Thyroid gland (tissue), 4 donors: ENCODE data around the gene JUN.

Experiments
- POLR2A ChIP-seq, 2 donors: fragments of 450-650 bp; IDR thresholded peaks; one replicate each; pipeline ENCODE4 v1.6.1; 2017; ENCODE audit warnings: antibody characterized with exemption in 2 of 2, mild to moderate bottlenecking in 2 of 2, moderate library complexity in 1 of 2
- TF ChIP-seq, protein P1 (sequence below), 6 experiments: fragments of 200-600 bp in 3 of 6; fragments of 450-650 bp in 3 of 6; sonication (generic) in 3 of 6; IDR thresholded peaks; one replicate each; pipeline ENCODE4 v1.5.1; 2016 to 2019; ENCODE audit warnings: antibody characterized with exemption in 6 of 6, mild to moderate bottlenecking in 2 of 6, inconsistent platforms in 1 of 6, moderate library complexity in 1 of 6

DNA sequence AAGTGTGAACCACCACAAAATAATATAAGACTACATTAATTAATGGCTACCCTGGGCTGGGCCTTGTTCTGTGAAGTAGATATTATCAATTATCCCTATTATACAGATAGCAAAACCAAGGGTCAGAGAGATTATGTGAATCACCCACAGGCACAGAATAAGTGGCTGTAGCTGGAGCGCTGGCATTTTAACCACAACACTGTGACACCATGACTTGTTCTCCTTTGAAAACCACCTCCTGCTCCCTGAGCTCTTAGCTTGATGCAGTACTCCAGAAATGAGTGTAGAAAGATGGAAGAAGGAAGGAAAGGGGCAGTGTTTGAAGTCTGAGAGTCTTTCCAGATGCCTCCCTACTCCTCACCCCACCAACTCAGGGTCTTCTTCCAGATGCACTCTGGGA is 29.5 kb upstream of the JUN start:
- TF ChIP-seq, protein P1, sequence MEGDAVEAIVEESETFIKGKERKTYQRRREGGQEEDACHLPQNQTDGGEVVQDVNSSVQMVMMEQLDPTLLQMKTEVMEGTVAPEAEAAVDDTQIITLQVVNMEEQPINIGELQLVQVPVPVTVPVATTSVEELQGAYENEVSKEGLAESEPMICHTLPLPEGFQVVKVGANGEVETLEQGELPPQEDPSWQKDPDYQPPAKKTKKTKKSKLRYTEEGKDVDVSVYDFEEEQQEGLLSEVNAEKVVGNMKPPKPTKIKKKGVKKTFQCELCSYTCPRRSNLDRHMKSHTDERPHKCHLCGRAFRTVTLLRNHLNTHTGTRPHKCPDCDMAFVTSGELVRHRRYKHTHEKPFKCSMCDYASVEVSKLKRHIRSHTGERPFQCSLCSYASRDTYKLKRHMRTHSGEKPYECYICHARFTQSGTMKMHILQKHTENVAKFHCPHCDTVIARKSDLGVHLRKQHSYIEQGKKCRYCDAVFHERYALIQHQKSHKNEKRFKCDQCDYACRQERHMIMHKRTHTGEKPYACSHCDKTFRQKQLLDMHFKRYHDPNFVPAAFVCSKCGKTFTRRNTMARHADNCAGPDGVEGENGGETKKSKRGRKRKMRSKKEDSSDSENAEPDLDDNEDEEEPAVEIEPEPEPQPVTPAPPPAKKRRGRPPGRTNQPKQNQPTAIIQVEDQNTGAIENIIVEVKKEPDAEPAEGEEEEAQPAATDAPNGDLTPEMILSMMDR (IDR thresholded peaks at IDR 0.05) = no peak
- TF ChIP-seq POLR2A (IDR thresholded peaks at IDR 0.05) = no peak
